Measurements from ENCODE around the gene GRAMD1B.

Gene GRAMD1B

DNA sequence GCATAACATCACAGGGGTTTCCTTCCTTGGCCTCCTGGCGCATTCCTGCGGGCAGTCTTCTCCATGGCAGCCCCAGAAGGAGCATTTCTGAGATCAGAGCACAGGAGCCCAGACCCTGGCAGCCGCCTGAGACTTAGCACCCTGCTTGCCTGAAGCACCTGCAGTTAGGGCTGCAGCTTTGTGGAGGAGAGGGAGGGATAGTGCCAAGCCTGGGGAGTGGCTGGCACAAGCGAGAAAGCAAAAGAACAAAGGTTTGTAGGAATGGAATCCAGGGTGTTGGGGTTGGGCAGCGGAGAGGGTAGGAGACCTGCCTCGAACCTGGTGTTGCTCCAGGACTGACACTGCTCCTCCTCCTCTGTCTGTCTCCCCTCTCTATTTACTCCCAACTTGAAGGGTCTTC is 157.5 kb downstream of the GRAMD1B start:
- no peak for DNase-seq (ENCODE audit: low read depth, low spot score)

DNA sequence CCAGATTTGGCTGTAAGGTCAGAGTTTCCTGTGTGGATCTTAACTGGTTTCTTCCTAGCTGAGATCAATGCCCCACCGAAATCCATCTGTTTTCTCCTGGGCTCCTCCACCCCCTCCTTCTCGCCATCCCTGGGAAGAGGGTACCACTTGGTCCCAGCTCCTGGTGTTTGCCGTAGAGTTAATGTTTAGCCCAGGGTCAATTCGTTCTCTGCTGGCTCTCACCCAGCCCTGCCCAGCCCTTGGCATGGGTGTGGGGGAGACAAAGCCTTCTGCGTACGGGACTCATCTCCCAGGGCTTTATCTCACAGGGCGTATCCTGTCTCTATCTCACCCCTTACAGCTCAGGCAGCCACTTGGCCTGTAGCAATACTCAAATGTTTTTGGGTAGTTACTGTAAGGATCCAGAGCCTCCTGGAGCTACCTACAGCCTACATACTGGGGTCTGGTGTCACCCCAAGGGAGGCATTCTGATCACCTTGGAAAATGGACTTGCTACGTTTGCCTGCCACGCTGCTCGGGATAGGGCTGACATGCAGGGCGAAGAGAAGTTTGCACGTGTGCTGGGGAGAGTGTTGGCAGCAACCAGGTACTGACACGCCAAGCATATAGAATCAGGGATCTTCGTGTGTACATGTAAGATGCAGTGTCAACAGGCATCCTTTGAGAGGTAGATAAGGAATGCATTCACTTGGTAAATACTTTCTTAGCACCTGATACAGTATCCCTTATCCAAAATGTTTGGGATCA is 158.2 kb downstream of the GRAMD1B start:
- DNase-seq (ENCODE audit: low read depth, low spot score): no peak

DNA sequence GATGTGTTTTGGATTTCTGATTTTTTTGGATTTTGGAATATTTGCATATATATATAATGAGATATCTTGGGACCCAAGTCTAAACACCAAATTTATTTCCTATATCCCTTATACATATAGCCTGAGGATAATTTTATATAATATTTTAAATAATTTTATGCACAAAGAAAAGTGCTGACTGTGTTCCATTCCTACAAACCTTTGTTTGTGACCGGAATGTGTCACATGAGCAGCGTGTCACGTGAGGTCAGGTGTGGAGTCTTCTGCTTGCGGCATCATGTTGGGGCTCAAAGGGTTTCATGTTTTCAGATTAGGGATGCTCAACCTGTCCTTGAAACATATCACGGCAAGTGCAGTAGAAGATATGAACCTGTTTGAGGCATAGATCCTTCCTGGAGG is 158.8 kb downstream of the GRAMD1B start:
- no peak for DNase-seq (ENCODE audit: low read depth, low spot score)

DNA sequence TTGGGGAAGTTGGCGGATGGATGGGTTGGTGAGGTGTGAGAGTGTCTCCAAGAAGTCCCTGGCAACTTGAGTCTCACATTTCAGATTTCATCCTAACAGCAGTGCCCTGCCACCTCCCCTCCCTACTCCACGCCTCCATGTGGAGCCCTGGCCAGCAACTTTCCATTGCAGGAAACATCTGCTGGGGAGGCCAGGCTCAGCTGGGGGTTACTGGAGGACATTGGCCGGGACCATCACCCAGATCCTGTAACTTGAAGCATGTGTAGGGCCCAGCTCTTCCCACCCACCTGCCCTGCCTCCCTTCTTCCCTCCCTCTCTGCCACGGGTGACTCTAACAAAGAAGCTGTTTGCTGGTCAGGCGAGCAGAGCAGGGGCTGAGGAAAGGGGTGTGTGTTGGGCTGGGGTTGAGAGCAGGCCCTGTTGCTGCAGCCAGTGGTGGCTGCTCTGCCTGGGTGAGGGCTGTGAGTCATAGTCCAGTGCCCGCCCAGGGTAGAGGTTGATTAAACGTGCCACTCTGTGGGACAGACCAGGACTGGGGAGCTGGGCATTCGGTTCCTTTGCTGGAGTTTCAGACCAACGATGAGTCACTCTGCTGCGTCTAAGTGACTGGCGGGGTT is 160.3 kb downstream of the GRAMD1B start:
- DNase-seq (ENCODE audit: low read depth, low spot score): no peak

DNA sequence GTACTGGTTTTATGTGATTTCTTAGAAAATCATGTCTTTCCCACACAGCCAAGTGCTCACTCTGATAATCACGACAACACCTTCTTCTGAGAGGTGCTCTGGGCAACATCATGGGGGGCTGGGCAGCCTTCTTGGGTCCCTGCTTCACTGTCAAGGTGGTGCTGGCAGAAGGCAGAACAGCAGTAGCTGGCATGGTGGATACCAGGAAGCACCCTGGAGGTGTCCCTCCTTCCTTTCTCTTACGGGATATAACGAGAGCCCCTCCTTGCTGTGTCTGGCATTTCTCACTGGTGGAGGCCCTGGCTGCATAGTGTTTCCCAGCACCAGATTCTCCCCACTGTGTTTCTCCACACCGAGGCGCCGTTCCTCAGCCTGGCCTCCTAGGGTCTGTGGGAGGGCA is 163.5 kb downstream of the GRAMD1B start:
- no peak for DNase-seq (ENCODE audit: low read depth, low spot score)

DNA sequence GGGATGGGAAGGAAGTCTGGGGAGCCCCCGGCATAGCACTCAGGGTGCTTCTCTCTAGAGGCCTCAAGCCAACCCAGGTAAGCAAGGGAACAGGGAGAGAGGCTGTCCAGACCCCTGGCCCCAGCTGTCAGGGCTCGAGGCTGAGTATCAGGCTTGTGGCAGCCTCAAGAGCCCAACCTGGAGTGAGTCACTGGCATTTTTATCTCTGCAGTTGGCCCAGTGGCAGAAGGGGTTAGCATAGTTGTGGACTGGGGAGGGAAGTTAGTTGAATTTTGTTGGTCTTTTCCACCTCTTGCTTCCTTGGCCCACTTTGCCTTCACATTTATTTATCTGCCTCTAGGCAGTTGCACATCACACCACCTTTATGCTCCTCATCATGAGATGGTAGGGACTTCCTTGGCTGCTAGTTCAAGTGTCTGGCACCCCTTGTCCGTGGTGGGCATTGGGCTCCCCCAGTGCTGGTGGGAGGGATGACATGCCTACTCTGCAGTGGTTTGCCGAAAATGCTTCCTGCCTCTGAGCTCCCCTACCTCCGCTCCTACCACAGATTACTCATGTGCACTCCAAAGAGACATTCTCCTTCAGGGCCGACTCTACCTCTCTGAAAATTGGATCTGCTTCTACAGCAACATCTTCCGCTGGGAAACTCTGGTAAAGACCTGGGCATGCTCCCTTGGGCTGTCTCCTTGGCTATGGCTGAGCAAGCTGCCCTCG is 164.3 kb downstream of the GRAMD1B start:
- no peak for DNase-seq (ENCODE audit: low read depth, low spot score)

DNA sequence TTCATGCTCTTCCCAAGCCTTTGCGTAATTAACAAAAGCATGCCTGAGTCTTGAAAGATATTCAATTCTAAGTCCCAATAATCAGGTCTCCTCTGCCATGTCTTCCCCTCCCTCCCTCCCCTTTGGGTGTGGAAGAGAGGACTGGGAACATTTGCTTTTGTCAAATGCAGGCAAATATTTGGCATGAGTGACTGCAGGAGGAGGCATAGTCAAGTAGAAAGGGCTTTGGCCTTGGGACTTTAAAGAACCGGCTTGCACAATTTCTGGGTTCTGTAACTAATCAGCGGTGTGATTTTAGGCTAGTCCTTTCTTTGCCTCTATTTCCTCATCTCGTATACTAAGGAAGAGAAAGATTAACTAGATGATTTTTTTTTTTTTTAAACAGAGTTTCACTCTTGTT is 164.9 kb downstream of the GRAMD1B start:
- DNase-seq (ENCODE audit: low read depth, low spot score): no peak

DNA sequence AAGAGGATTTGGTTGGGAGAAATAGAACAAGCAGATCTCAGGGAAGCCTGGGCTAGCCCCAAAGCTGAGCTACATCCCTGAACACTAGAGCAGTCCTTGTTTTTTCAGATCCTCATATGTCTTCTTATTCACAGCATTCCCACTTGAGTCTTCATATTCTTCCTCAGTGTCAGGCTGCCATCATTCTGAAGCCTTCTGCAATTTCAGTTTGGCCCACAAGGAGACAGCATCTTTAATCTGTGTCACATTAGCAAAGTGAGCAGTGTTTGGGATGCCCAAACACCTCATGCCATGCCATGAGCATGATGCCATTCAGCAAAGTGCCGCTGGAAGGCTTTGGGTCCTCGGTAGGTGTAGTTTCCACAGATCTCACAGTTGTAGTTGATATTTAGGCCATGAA is 167.8 kb downstream of the GRAMD1B start:
- no peak for DNase-seq (ENCODE audit: low read depth, low spot score)

DNA sequence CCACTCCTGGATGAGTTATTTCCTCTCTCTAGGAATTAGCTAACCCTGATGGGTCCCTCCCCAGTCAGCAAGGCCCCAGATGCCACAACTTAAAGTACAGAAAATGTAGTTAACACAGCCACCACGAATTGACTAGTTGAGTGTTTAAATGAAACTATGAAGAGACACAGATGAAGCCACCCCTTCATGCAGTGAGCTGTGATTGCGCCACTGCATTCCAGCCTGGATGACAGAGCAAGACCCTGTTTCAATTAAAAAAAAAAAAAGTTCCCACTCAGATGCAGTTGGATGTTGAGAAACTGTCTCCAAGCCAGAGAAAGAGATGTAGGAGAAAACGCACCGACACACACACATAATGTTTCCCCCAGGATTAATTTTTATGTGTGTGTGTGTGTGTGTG is 171.1 kb downstream of the GRAMD1B start:
- DNase-seq (ENCODE audit: low read depth, low spot score): no peak

DNA sequence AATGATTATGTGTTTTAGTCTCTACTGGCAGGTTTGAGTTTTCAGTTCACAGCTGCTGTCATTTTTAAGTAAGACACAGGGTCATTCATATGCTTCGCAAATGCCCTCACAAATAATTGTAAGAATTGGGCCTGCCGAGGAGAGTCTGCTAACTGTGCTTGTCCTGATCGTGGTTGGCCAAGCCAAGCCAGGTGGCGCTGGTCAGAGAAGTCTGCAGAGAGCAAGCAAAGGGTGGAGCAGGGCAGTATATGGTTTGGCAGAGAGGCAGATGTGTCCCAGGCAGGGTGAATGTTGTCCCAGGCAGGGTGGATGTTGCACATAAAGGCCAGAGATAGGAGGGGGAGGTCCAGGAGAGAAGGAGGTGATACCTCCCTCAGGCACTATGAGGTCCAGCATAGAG is 171.7 kb downstream of the GRAMD1B start:
- no peak for DNase-seq (ENCODE audit: low read depth, low spot score)

DNA sequence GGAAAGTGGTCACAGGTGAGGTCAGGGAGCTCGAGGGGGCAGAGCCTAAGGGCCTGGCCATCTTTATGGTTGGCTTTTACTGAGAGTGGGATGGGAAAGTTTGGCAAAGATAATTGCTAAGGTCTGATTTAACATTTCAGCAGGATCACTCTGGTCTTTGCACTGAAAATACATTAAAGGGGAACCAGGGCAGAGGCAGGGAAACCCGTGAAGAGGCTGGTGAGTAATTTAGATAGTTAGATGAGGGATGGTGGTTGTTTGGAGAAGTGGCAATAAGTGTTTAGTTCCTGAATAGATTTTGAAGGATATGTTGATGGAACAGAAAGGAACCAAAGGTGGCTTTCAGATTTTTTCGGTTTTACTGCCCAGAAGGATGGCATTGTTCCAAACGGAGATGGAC is 173.6 kb downstream of the GRAMD1B start:
- no peak for DNase-seq (ENCODE audit: low read depth, low spot score)

DNA sequence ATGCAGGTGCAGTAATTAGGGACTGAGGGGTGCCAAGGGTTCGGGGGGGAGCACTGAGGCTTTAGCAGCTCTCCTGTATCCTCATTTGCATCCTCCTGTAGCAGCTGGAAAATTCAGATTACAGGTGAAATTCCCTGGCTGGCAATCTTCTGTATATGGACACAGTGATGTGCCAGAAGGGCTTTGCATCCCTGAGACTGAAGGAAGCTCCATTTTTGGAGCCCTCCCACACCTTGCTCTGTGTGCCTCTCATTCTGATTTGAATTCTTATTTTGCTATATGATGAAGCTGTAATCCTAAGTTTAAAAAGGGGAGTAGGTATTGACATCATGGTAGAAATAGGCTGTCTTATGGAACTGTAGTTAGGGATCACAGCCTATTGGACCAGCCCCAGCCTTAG is 177.7 kb downstream of the GRAMD1B start:
- no peak for DNase-seq (ENCODE audit: low read depth, low spot score)

DNA sequence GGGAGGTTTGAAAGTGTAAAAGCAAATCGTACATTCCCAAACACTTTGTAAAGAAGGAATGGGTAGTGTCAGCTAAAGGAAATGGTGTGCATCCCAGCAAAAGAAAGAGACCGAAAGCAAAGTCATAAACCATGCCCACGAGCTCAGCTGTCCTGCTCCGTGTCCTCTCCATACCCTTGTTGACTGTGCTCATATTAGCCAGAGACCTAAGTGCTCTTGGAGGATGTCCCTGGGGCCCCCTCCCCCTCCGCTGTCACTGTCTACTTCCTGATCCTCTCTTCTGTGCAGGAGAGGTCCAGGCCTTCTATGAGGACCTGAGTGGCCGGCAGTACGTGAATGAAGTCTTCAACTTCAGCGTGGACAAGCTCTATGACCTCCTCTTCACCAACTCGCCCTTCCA is 178.3 kb downstream of the GRAMD1B start:
- DNase-seq (ENCODE audit: low read depth, low spot score): no peak

DNA sequence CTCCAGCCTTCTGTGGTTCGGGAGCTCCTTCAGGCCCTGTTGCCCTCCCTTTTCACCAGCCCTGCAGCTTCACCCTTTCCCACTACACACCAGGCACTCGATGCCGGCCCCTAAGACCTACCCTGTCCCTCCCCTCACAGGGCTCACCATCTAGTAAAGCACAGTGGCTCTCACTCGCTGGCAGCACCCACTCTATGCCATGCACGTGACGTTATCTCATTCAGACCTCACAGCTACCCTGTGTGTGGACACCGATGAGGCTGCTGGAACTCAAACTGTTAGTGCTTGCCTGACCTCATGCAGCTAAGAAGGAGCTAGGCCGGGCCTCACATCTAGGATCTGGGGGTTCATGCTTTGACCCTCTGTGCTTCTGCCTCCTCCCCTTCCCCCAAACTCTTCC is 178.9 kb downstream of the GRAMD1B start:
- no peak for DNase-seq (ENCODE audit: low read depth, low spot score)

DNA sequence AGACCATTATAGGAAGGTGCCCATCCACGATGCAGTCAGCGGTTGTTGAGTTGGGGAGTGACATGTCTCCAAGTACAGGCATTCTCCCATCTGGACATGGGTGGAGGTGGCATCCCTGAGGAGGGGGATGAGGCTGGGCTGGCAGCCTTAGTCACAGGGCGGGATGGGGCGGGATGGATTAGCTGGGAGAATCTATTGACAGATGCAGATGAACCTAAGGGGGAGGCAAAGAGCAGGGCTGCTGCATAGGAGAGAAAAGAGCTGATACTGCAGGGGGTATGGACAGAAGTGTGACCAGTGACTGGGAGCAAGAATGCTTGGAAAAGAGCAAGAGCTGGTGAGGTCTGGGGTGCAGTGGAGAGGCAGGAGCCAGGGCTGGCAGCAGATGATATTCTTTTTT is 181.6 kb downstream of the GRAMD1B start:
- DNase-seq (ENCODE audit: low read depth, low spot score): no peak

DNA sequence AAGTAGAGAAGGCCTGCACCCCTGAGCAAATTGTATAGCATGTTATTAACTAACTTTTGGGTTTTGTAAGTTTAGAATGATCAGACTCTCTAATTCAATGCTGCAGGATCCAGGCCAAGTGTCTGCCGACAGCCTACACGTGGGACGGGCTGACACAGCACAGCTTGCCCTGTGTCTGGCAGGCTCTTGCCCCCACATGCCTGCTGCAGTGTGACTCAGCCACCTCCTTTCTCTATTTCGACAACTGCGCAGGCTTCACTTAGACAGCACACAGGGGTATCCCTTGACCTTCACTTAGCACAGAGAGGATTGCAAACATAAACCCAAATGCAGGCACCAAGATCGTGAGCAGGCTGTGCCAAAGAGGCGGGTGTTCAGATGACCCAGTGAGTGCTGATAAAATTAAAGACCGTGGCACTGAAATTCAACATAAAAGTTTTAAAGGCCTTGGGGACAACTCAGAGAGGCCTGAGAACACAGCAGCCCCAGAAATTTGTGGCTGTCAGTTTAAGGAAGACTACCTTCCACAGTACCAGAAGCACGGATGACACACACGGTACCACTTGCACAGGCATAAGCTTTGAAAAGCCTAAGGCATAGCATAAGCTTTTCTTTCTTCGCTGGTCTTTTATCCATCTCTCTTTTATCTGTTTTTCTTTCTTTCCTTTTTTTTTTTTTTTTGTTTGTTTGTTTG is 186.6 kb downstream of the GRAMD1B start:
- no peak for DNase-seq (ENCODE audit: low read depth, low spot score)

DNA sequence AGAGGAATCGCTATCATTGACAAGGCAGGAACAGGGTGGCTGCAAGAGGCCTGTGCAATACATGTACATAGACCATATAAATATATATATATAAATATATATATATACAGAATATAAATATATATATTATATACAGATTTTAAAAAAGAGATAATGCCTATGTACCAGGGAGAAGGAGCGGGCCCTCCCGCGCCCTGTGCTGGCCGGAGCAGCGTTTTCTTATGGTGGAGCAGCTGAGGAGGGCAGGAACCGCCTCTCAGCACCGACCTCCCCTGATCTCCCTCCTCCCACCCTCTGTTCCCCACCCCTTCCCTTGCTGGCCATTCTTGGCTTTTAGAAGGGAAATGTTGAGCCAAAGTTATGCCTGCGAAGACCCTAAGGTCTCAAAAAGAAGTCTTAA is 192.5 kb downstream of the GRAMD1B start:
- no peak for DNase-seq (ENCODE audit: low read depth, low spot score)

DNA sequence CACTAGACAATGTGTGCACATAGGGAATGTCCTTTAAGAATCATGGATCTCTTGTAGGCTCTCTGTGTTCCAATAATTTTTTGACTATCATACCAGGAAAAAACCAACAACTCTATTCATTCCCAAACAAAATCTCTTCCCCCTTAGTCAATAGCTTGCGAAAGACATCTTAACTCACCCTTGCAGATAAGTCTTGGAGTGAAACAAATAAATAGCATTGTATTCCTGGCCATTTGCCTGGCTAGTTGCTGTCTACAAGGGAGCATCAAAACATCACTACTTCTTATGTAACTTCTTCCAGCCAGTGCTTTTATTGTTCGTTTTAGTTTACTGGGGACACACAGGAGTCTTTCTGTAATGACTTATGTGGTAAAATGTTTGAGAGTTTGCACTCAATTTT is 194.9 kb downstream of the GRAMD1B start:
- no peak for DNase-seq (ENCODE audit: low read depth, low spot score)

DNA sequence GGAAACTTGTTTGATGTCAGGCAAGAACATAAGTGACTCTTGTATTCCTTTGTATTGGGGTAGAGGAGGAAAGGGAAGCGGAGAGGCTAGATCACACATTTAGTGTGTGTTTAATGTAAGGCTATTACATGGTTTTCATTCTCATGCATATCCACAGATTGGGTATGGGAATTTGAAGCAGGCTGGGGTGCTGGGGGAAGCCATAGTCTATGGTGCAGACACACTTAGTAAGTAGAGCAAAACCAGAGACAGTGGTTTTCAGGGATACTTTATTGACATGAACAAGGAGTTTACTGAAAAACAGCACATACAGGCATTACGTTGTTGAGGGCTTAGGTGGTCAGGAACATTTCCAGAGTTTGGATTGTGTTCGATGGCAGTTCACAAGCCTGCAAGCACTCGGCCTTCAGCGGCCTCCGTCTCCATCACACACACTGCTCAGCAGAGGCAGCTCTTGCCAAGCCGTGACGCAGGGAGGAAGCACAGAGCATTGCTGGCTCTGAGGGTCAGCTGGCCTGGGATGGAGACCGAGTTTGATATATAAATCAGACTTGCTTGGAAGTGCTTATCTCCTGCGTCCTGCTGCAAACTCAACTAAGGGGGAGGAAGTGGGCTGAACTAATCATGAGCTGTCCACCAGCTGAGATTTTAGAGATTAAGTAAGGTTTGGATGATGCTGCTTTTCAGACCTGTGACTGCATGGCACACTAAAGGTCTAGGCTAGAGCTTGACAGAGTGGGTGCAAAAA is 199.0 kb downstream of the GRAMD1B start:
- DNase-seq (ENCODE audit: low read depth, low spot score): no peak

DNA sequence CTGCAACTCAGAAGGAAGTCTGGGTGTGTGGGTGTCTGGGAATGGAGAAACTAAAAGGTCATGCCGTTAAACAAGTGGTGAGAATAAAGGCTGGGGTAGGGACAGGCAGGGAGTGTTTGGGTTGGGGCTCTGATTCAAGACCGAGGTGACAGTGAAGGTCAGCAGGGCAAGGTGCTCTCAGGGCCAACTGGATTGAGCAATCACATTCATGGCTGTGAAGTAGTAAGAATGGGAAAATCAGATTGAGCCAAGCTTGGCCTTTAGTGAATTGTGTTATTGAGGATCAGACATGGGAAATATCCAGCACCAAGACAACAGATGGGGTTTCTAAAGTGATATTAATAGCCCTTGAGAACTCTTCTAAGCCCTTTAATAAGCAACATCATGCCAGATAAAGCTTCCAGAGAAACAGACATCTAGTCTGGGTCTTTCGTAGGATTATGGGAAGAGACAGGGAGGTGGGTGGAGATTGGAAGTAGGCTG is 200.1 kb downstream of the GRAMD1B start:
- no peak for DNase-seq (ENCODE audit: low read depth, low spot score)

DNA sequence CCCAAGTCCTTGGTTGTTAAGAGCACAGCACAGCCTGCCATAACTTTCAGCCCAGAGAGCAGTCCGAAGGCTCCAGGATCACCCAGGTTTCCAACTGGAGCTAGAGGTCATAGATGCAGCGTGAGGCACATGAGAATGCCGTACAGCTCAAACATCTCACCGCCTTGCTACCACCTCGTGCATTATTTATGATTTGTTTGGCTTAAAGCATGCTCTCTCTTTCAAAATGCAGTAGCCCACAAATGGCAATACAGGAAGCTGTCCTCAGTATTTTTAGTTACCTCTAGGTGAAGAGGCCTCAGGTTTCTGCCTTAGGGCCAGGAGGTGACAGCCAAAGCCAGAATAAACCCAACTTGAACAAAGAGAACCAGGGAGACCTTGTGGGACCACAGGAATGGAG is 210.0 kb downstream of the GRAMD1B start:
- DNase-seq (ENCODE audit: low read depth, low spot score): no peak

Measured in activated CD4-positive, CD25-positive, alpha-beta regulatory T cell treated with anti-CD3 and anti-CD28 coated beads, Interleukin-2, amount 50 U/mL, for 16 hours (primary cell).